ENCODE results near the gene SCYL1. TPM values are rescaled to one million over a fixed set of nuclear protein-coding genes. Genes with fewer than 3 reads are reported as not detected.

Gene SCYL1
- total and polyA plus RNA-seq, 2 of the 4 experiments (the other 2 are of a cell fraction) = 96.4 to 150 TPM

GRCh38 chr11:65476632-65477148, 48.2 kb upstream of the SCYL1 start (continued):
- TF ChIP-seq, protein P1, sequence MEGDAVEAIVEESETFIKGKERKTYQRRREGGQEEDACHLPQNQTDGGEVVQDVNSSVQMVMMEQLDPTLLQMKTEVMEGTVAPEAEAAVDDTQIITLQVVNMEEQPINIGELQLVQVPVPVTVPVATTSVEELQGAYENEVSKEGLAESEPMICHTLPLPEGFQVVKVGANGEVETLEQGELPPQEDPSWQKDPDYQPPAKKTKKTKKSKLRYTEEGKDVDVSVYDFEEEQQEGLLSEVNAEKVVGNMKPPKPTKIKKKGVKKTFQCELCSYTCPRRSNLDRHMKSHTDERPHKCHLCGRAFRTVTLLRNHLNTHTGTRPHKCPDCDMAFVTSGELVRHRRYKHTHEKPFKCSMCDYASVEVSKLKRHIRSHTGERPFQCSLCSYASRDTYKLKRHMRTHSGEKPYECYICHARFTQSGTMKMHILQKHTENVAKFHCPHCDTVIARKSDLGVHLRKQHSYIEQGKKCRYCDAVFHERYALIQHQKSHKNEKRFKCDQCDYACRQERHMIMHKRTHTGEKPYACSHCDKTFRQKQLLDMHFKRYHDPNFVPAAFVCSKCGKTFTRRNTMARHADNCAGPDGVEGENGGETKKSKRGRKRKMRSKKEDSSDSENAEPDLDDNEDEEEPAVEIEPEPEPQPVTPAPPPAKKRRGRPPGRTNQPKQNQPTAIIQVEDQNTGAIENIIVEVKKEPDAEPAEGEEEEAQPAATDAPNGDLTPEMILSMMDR (conservative IDR thresholded peaks at IDR 0.05; ENCODE audit: low read depth, low read length) = no peak

Data from IMR-90 (cell line).